BJ (cell line): ENCODE measurements around the gene SPTBN4. TPM values are rescaled to one million over a fixed set of nuclear protein-coding genes. Genes with fewer than 3 reads are reported as not detected.
"Not testable (repeated sequence)": the region's sequence is repeated elsewhere in the genome, so short reads cannot be mapped to it uniquely, and the experiment has no call there.

Source experiments
- CTCF ChIA-PET: fragments of 350-600 bp; formaldehyde crosslinking; extraction: SDS; loops from one replicate; lab custom pipeline; 2021; ENCODE audit warnings: antibody characterized with exemption, inconsistent platforms; lab: Yijun Ruan, JAX
- POLR2A ChIA-PET: fragments of 300-600 bp; sonication (Branson Sonifier 250); formaldehyde crosslinking; extraction: SDS; loops from one replicate; lab custom pipeline; 2021; ENCODE audit warnings: antibody characterized with exemption; lab: Charles Lee
- DNase-seq: peaks from one replicate; pipeline ENCODE4 v3.0.0-alpha.2; 2011; ENCODE audit warnings: low read depth
- H3K27me3 ChIP-seq: 2 replicates; pipeline ENCODE4 v1.6.0; 2011; ENCODE audit warnings: low read length; ENCODE audit not compliant: control insufficient read depth, insufficient read depth
- H3K36me3 ChIP-seq: 2 replicates; pipeline ENCODE4 v1.5.1; 2011; ENCODE audit warnings: low read length; ENCODE audit not compliant: control insufficient read depth, insufficient read depth
- H3K4me3 ChIP-seq: 2 replicates; pipeline ENCODE4 v1.5.1; 2011; ENCODE audit warnings: low read depth, mild to moderate bottlenecking, control low read depth, low read length
- polyA plus RNA-seq: library from polyadenylated mRNA; depleted of rRNA; stranded (reverse); fragments of >200 nt; gene quantifications from 2 replicates; pipeline ENCODE4 v1.2.3, GENCODE V29; 2011
- TF ChIP-seq, protein P1 (sequence below): IDR thresholded peaks from 2 replicates; pipeline ENCODE4 v1.5.1; 2011; ENCODE audit warnings: low read depth, mild to moderate bottlenecking, control low read depth, inconsistent platforms, low read length, moderate library complexity; ENCODE audit not compliant: insufficient read depth

The SPTBN4 gene
- polyA plus RNA-seq, 1 experiment = 0.93 TPM

DNA sequence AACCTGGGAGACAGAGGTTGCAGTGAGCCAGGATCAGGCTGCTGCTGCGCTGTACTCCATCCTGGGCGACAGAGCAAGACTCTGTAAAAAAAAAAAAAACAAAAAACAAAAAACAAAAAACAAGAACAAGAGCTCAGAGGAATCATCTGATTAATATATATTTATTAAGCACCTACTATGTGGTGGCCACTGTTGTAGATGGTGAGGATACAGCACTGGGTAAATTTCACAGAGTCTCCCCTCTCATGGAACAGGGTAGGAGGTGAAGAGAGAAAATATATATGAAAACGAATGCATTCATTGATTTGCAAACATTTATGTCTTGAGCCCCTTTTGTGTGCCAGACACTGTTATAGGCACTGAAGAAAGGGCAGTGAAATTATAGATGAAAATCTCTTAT is 35.1 kb upstream of the SPTBN4 start:
- no peak for DNase-seq
- H3K27me3 ChIP-seq = no peaks in the 10 kb centered on the region
- H3K4me3 ChIP-seq = no peak overlapping the region
- TF ChIP-seq, protein P1, sequence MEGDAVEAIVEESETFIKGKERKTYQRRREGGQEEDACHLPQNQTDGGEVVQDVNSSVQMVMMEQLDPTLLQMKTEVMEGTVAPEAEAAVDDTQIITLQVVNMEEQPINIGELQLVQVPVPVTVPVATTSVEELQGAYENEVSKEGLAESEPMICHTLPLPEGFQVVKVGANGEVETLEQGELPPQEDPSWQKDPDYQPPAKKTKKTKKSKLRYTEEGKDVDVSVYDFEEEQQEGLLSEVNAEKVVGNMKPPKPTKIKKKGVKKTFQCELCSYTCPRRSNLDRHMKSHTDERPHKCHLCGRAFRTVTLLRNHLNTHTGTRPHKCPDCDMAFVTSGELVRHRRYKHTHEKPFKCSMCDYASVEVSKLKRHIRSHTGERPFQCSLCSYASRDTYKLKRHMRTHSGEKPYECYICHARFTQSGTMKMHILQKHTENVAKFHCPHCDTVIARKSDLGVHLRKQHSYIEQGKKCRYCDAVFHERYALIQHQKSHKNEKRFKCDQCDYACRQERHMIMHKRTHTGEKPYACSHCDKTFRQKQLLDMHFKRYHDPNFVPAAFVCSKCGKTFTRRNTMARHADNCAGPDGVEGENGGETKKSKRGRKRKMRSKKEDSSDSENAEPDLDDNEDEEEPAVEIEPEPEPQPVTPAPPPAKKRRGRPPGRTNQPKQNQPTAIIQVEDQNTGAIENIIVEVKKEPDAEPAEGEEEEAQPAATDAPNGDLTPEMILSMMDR = no peak
- no peaks in the 10 kb centered on the region for H3K36me3 ChIP-seq
- ChIA-PET POLR2A (no interaction called here), CTCF (interaction anchor here (1.1 kb wide), 1 partner anchor 94 kb away, joined by 4 read pairs; no protein-coding TSS in a partner anchor)

DNA sequence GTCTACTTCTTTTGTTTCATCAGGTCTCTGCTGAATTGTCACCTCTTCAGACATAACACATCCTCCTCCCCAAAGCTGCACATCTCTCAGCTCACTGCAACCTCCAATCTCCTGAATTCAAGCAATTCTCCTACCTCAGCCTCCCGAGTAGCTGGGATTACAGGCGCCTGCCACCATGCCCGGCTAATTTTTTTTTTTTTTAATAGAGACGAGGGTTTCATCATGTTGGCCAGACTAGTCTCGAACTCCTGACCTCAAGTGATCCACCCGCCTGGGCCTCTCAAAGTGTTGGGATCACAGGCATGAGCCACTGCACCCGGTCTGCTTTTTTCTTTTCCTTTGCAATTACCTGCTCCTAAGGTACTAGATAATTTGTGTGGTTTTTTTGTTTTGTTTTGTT is 34.0 kb upstream of the SPTBN4 start:
- DNase-seq = not testable (repeated sequence)
- peak overlapping the region; percentile 39 for H3K4me3 ChIP-seq
- CTCF ChIA-PET = interaction anchor here (0.6 to 2.5 kb wide), 4 partner anchors 9 to 31 kb away, joined by 3 to 11 read pairs (median 6); no protein-coding TSS in a partner anchor

DNA sequence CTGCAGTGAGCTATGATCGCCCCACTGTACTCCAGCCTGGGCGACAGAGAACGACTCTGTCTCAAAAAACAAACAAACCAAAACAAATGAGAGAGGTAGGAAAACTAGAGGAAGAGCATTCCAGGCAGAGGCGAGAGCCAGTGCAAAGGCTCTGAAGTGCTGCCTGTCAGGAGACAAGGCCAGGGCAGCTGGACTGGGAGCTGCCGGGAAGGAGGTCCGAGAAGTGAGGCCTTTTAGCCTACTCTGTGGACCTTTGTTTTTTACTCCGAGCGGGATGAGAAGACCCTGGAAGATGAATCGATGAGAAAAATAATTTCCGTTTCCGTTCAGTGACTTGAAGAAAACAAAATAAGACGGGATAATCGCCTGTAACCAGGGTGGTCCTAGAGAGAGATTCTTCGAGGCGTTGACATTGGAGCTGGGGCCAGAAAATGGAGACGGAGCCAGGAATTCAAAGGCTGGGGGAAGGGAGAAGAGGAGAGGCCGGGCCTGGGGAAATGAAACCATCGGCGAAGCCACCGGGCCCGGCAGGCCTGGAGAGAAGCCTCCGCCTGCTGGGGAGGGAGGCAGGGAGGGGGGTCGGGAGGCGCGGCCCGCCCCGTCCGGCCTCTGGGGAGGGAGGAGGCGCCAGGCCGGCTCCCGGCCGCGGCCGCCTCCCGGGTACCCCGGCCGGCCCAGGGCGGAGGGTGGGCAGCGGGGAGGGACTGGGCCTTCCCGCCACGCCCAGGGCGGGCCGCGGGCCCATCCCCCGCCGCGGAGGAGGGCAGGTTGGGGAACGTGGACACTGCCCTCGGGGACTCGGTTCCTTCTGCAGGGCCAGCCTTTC is 33.2 kb upstream of the SPTBN4 start:
- H3K36me3 ChIP-seq = no peaks in the 10 kb centered on the region
- no peak for DNase-seq
- H3K27me3 ChIP-seq = no peaks in the 10 kb centered on the region
- ChIA-PET POLR2A (interaction anchor here (0.5 kb wide), 1 partner anchor 9 kb away, joined by 3 read pairs; no protein-coding TSS in a partner anchor), CTCF (interaction anchor here (0.6 to 2.5 kb wide), 6 partner anchors 9 to 465 kb away, joined by 3 to 11 read pairs (median 4); no protein-coding TSS in a partner anchor)
- TF ChIP-seq, protein P1 = no peak
- peak overlapping the region; percentile 39 for H3K4me3 ChIP-seq

More for the DNA sequence above, 34.0 kb upstream of the SPTBN4 start:
- H3K27me3 ChIP-seq, POLR2A ChIA-PET, H3K36me3 ChIP-seq: not testable (repeated sequence)

DNA sequence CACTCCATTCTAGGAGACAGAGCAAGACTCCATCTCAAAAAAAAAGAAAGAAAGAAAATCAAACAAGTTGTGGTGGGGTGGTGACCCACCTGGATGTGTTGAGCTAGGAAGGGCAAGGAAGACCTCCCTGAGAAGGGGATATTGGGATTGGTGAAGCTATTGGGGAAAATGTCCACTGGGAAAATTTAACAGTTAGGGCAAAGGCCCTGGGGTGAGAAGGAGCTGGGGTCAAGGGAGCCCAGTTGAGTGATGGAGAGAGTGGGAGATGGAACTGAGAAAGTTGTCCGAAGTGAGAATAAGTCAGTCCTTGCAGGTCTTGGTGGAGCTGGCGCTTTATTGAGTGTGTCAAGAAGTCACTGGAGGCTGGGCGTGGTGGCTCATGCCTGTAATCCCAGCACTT is 28.5 kb upstream of the SPTBN4 start:
- H3K36me3 ChIP-seq = peaks cover 13% of the 10 kb centered on the region
- CTCF ChIA-PET = interaction anchor here (1.3 kb wide), 1 partner anchor 18 kb away, joined by 6 read pairs; no protein-coding TSS in a partner anchor
- no peak for DNase-seq
- TF ChIP-seq, protein P1 = no peak
- H3K4me3 ChIP-seq = no peak overlapping the region
- POLR2A ChIA-PET = no interaction called here
- H3K27me3 ChIP-seq = no peaks in the 10 kb centered on the region

DNA sequence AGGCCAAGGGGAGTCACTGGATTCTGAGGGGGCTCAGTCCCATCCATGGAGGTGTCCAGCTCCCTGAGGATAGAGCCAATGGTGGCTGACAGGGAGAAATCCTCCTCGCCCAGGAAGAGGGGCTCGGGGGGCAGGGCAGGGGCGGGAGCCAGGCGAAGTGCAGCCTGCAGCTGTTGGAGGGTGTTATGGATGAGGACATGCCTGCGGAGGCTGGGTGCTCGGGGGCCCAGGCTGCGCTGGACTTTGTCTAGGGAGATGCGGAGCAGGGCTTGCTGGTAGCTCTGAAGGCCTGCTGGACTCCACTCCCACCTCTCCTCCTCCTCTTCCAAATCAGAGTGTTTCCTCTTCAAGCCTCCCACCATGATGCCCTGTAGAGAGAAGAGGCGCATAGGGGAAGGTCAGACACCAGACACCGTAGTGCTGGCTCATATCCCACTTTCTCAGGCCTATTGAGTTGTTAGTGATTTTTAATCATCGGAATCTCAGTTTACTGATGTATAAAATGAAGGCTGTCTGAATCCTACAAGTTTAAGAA is 25.0 kb upstream of the SPTBN4 start:
- TF ChIP-seq, protein P1 = no peak
- DNase-seq = no peak
- peaks cover 13% of the 10 kb centered on the region for H3K36me3 ChIP-seq
- no peak overlapping the region; the same call in 1 of the 2 replicates for H3K4me3 ChIP-seq
- POLR2A ChIA-PET = interaction anchor here (0.6 kb wide), 1 partner anchor 14 kb away, joined by 4 read pairs; no protein-coding TSS in a partner anchor
- CTCF ChIA-PET = interaction anchor here (0.6 to 2.4 kb wide), 5 partner anchors 17 to 194 kb away, joined by 3 to 11 read pairs (median 3); no protein-coding TSS in a partner anchor
- no peaks in the 10 kb centered on the region for H3K27me3 ChIP-seq
